NCI-H2196 treated with DMSO at 0.1 percent for 48 hours (cell line): ENCODE measurements around the gene SANBR.

Source experiments
- DNase-seq: peaks from one replicate; lab custom pipeline; 2025; ENCODE audit not compliant: unreplicated experiment; lab: John Stamatoyannopoulos, UW

Gene SANBR

DNA sequence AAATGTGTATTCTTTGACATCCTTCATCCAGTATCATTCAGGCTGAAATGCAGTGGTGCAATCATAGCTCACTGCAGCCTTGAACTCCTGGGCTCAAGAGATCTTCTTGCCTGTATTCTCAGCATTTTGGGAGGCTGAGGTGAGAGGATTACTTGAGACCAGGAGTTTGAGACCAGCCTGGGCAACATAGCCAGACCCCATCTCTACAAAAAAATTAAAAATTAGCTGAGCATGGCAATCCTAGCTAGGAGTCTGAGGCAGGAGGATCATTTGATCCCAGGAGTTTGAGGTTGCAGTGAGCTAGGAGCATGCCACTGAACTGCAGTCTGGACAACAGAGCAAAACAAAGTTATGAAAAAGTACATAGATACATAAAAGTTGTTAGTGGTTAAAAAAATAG lies 24.1 kb downstream of the SANBR start:
- DNase-seq, result no peak

DNA sequence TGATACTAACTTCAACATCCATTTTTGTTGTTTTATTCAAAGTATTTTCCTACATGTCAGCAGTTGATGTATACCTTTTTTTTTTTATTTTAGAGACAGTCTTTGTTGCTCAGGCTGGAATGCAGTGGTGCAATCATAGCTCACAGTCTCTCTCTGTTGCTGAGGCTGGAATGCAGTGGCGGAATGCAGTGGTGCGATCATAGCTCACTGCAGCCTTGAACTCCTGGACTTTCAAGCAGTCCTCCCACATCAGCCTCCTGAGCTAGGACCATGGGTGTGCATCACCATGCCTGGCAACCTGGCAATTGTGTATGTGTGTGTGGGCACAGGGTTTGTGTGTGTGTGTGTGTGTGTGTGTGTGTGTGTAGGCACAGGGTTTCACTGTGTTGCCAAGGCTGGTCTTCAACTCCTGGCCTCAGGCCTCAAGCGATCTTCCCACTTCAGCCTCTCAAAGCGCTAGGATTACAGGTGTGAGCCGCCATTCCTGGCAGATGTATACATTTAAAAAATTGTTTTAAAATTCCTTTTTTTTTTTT lies 24.8 kb downstream of the SANBR start:
- DNase-seq, result no peak

DNA sequence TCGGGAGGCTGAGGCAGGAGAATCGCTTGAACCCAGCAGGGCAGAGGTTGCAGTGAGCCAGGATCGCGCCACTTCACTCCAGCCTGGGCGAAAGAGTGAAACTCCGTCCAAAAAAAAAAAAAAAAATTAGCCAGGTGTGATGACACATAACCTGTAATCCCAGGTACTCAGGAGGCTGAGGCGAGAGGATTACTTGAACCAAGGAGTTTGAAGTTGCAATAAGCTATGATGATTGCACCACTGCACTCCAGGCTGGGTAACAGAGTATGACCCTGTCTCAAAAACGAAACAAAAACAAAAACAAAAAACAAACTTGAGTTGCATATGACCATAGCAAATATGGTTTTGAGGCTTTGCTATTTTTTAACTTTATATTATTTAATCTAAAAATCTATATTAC lies 25.8 kb downstream of the SANBR start:
- DNase-seq, result no peak

DNA sequence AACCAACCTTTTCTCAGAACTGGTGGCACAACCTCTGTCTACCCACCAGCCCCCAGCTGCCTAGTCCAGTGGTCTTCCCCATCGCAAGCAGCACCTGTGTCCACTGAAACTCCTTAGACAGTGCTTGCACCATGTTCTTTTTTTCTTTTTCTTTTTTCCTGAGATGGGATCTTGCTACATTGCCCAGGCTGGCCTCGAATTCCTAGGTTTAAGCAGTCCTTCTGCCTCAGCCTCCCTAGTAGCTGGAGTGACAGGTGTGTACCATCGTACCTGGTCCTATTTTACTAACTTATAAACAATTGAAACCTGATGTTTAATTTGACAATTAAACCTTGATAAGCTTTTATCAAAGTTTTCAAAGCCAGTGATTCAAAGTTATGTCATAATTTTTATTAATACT lies 30.8 kb downstream of the SANBR start:
- no peak for DNase-seq

DNA sequence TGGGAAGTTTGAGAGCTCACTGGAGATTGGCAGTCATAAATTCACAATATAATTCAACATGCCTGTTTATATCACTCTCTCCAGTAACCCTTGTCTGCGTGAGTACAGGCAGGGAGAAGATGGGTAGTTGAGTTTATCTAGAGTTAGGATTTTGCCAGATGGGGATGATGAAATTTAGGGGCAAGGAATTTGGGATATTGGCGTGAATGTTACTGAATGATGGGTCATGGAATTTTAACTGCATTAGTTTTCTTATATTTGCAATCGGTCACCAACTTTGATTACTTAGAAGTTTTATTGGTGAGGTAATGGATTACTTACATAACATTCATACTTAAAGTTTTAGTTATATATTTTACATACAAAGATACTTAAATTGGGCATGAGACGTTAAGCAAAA lies 35.1 kb downstream of the SANBR start:
- no peak for DNase-seq

DNA sequence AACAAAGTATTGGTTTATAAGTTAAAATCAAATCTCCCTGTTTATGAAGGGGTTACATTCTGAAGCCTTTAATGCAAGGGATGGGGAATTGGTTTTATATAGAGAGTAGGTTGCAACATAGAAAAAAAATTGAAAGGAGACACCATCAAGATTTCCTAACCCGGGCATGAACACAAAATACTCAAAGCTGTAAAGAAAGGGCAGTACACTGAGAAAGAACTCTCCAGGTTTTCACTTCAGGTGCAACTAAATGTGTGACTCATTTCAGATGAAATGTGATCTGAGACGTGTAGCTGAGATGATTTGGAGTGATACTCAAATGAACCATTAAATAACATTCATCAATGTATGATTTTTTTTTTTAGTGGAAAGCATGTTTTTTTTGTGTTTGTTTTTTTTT lies 43.6 kb downstream of the SANBR start:
- no peak for DNase-seq

DNA sequence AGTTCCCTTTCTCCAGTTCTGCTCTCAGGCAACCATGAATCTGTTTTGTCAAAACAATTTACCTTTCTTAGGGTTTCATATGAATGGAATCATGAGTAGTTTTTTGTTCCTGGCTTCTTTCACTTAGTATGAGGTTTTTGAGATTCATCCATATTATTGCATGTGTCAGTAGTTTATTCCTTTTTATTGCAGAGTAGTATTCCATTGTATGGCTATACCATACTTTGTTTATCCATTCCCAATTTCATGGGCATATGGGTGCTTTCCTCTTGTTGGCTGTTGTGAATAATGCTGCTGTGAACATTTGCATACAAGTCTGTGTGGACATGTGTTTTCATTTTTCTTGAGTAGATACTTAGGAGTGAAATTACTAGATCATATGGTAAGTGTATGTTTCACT lies 46.0 kb downstream of the SANBR start:
- no peak for DNase-seq

DNA sequence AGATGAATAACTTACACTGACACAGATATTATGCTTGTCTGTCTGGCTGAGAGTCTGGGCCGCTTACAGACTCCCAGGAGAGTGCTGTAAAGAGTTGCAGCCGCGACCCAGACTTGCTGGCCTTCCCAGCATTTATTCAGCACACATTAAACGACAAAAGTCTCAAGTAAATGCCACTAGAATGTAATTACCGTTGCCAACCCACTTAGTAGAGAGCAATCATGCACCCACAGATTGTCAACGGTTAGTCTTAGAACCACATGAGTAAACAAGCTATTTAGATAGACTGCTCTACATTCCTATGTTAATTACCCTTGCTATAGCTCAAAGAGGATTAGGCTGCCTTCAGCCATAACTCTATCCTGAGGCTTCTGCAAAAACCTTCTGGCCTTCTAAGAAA lies 48.5 kb downstream of the SANBR start:
- DNase-seq, result no peak
